Dermis blood vessel endothelial cell (primary cell): ENCODE results near the gene BICD1. TPM values are rescaled to one million over a fixed set of nuclear protein-coding genes. Genes with fewer than 3 reads are reported as not detected.

Source experiments
- DNase-seq: peaks from one replicate; pipeline ENCODE4 v3.0.0; 2010
- total RNA-seq: library from RNA; depleted of rRNA; stranded (reverse); fragments of >200 nt; gene quantifications from 2 replicates; pipeline ENCODE4 v1.2.3, GENCODE V29; 2014

BICD1 gene
- total RNA-seq, 1 donor from 2014 or later, result 14.8 TPM

- no peak for DNase-seq
Measured at GRCh38 chr12:32418903-32419519, 312.4 kb downstream of the BICD1 start.

GRCh38 chr12:32419520-32419960 lies 312.9 kb downstream of the BICD1 start:
- DNase-seq, result no peak

GRCh38 chr12:32420356-32420755 lies 313.7 kb downstream of the BICD1 start:
- no peak for DNase-seq

DNA sequence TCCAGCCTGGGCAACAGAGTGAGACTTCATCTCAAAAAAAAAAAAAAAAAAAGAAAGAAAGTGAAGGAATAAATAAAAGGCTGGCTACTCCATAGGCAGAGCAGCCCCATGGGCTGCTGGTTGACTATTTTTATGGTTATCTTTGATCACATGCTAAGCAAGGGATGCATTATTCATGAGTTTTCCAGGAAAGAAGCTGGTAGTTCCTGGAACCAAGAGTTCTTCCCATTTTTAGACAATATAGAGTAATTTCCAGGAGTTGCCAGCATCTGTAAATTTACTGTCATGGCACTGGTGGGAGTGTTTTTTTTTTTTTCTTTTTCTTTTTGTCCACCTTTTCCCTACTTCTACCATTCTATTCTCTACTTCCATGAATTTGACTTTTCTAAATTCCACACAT lies 316.9 kb downstream of the BICD1 start:
- DNase-seq, result no peak

- no peak for DNase-seq
Measured at GRCh38 chr12:32431025-32431424, 324.4 kb downstream of the BICD1 start.

Other genes starting within 250 kb of the BICD1 start
- gene RESF1, start 147.4 kb upstream of the BICD1 start, total RNA-seq, result 94.6 and 110 TPM in 2 replicates